Measurements from ENCODE around the gene CYP2D6.
A peak's percentile ranks its signal among the peaks of the same experiment; 100 is the strongest.

CYP2D6 gene

GRCh38 chr22:42091455-42091782 is 39.2 kb downstream of the CYP2D6 start:
- no peaks in the 10 kb centered on the region for H3K27me3 ChIP-seq (ENCODE audit: insufficient read depth, low read length)
- H3F3A ChIP-seq (ENCODE audit: insufficient read depth, low read length), result no peaks in the 10 kb centered on the region
- peaks cover 22% of the 10 kb centered on the region for H3K36me3 ChIP-seq (ENCODE audit: insufficient read depth, low read length)
- H2AFZ ChIP-seq (ENCODE audit: low read length), result 0 out of 2 replicates have a peak overlapping the region, but pooled peaks have one; percentile 50
- peaks cover 25% of the 10 kb centered on the region for H3K79me2 ChIP-seq (ENCODE audit: insufficient read depth, low read length)
- no peaks in the 10 kb centered on the region for H3K9me2 ChIP-seq (ENCODE audit: low read depth, low read length)
- H4K20me1 ChIP-seq (ENCODE audit: insufficient read depth, low read length), result no peaks in the 10 kb centered on the region
- no peak for TF ChIP-seq EZH2 (IDR thresholded peaks at IDR 0.05; ENCODE audit: borderline replicate concordance, low read length)
- no peak for TF ChIP-seq CTCF (IDR thresholded peaks at IDR 0.05; ENCODE audit: low read length)
- peak overlapping the region; percentile 90 for H3K4me3 ChIP-seq (ENCODE audit: low read depth, low read length, poor library complexity, severe bottlenecking)
- H3K9ac ChIP-seq (ENCODE audit: low read length), result peak overlapping the region; percentile 76
- H3K27ac ChIP-seq (ENCODE audit: low read depth, low read length, poor library complexity, severe bottlenecking), result peak overlapping the region; percentile 35
- H3K4me1 ChIP-seq (ENCODE audit: insufficient read depth, low read length, severe bottlenecking), result peaks cover 22% of the 10 kb centered on the region
- peaks cover 5% of the 10 kb centered on the region; the same call in 1 of the 2 replicates for H3K9me3 ChIP-seq (ENCODE audit: low read length)
- peak overlapping the region; percentile 81 for H3K4me2 ChIP-seq (ENCODE audit: low read length)

GRCh38 chr22:42090596-42091454 is 39.8 kb downstream of the CYP2D6 start, which contains the start of gene NDUFA6:
TSS of gene NDUFA6 (minus strand) at chr22:42090772. CDS start at chr22:42090744, 28 bp downstream.
- peak; percentile 91 for TF ChIP-seq CTCF (IDR thresholded peaks at IDR 0.05; ENCODE audit: low read length)
- no peak for TF ChIP-seq EZH2 (IDR thresholded peaks at IDR 0.05; ENCODE audit: borderline replicate concordance, low read length)

GRCh38 chr22:42086051-42086450 is 44.6 kb downstream of the CYP2D6 start:
- Histone ChIP-seq H3K9me2 (ENCODE audit: low read depth, low read length) (no peaks in the 10 kb centered on the region), H3K9me3 (ENCODE audit: low read length) (peaks cover 5% of the 10 kb centered on the region; the same call in 1 of the 2 replicates), H3K9ac (ENCODE audit: low read length) (no peak overlapping the region), H3K4me2 (ENCODE audit: low read length) (no peak overlapping the region), H3K36me3 (ENCODE audit: insufficient read depth, low read length) (peaks cover 71% of the 10 kb centered on the region), H3K79me2 (ENCODE audit: insufficient read depth, low read length) (peaks cover 26% of the 10 kb centered on the region), H3K27ac (ENCODE audit: low read depth, low read length, poor library complexity, severe bottlenecking) (no peak overlapping the region), H3K4me1 (ENCODE audit: insufficient read depth, low read length, severe bottlenecking) (peaks cover 13% of the 10 kb centered on the region), H3F3A (ENCODE audit: insufficient read depth, low read length) (no peaks in the 10 kb centered on the region), H3K4me3 (ENCODE audit: low read depth, low read length, poor library complexity, severe bottlenecking) (no peak overlapping the region), H2AFZ (ENCODE audit: low read length) (no peak overlapping the region), H4K20me1 (ENCODE audit: insufficient read depth, low read length) (no peaks in the 10 kb centered on the region), H3K27me3 (ENCODE audit: insufficient read depth, low read length) (no peaks in the 10 kb centered on the region)
- TF ChIP-seq EZH2 (IDR thresholded peaks at IDR 0.05; ENCODE audit: borderline replicate concordance, low read length) (no peak), CTCF (IDR thresholded peaks at IDR 0.05; ENCODE audit: low read length) (no peak)

More at GRCh38 chr22:42090596-42091454, 39.8 kb downstream of the CYP2D6 start, which contains the start of gene NDUFA6:
- Histone ChIP-seq H3K9ac (ENCODE audit: low read length) (peak within 1 kb of the TSS; percentile 95), H3F3A (ENCODE audit: insufficient read depth, low read length) (no peaks in the 10 kb centered on the region), H3K9me3 (ENCODE audit: low read length) (peaks cover 5% of the 10 kb centered on the region; the same call in 1 of the 2 replicates), H3K4me1 (ENCODE audit: insufficient read depth, low read length, severe bottlenecking) (peaks cover 22% of the 10 kb centered on the region), H3K4me3 (ENCODE audit: low read depth, low read length, poor library complexity, severe bottlenecking) (peak within 1 kb of the TSS; percentile 90), H3K79me2 (ENCODE audit: insufficient read depth, low read length) (peaks cover 25% of the 10 kb centered on the region), H3K9me2 (ENCODE audit: low read depth, low read length) (no peaks in the 10 kb centered on the region), H3K36me3 (ENCODE audit: insufficient read depth, low read length) (peaks cover 28% of the 10 kb centered on the region), H3K27ac (ENCODE audit: low read depth, low read length, poor library complexity, severe bottlenecking) (peak within 1 kb of the TSS; percentile 80), H3K4me2 (ENCODE audit: low read length) (peak within 1 kb of the TSS; percentile 81), H2AFZ (ENCODE audit: low read length) (peak within 1 kb of the TSS; percentile 50; the same call in 1 of the 2 replicates), H4K20me1 (ENCODE audit: insufficient read depth, low read length) (no peaks in the 10 kb centered on the region), H3K27me3 (ENCODE audit: insufficient read depth, low read length) (no peaks in the 10 kb centered on the region)

Data from OCI-LY1 (cell line).